ENCODE measurements around the gene VSTM5.

The VSTM5 gene

DNA sequence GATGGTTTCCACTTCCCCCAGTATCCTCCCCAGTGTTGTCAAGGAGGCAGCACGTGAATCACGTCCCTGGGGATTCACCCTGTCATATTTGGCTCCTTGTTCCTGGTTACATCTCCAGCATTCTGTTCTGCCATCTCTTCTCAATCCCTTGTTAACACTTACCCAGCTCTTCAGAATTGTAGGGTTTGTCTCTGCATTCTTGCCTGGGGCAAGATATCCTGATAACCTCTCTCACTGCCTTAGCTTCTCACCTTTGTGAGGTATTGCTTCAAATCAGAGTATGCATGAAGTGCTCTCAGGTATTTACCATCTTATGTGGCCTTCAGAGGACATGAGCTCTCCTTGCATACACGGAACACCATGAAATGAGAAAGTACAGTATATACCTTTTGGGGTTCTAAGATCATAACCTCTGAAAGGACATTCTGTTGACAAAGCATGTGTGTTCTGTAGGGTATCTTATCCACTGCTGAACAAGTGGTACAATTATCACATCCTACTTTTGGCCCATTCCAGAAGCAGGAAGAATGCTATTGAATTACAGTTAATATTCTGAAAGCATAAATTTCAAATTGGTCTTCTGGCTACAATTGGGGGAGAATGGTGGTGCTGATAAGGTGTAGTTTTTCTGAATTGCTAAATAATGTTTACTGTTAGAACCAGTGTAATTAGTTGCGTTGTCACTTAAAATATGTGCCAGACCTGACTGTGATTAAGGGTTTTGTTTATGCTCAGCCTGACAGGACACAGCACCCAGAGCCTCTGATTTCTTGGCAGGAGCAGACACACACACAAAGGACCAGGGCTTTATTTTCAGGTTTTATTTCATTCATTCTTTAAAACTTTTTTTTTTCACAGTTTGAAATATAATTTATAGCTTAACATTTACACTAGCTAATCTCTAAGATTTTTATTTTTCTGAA is 32.7 kb downstream of the VSTM5 start:
- Mint-ChIP-seq H3K4me3 (no peak overlapping the region), H3K36me3 (ENCODE audit: low read depth) (peaks cover 41% of the 10 kb centered on the region), H3K27me3 (ENCODE audit: low read depth) (no peaks in the 10 kb centered on the region), H3K9me3 (no peaks in the 10 kb centered on the region), H3K27ac (peak overlapping the region; percentile 17 to 90 (median 71)), H3K4me1 (peaks cover 11% of the 10 kb centered on the region)
- TF ChIP-seq, protein P1, sequence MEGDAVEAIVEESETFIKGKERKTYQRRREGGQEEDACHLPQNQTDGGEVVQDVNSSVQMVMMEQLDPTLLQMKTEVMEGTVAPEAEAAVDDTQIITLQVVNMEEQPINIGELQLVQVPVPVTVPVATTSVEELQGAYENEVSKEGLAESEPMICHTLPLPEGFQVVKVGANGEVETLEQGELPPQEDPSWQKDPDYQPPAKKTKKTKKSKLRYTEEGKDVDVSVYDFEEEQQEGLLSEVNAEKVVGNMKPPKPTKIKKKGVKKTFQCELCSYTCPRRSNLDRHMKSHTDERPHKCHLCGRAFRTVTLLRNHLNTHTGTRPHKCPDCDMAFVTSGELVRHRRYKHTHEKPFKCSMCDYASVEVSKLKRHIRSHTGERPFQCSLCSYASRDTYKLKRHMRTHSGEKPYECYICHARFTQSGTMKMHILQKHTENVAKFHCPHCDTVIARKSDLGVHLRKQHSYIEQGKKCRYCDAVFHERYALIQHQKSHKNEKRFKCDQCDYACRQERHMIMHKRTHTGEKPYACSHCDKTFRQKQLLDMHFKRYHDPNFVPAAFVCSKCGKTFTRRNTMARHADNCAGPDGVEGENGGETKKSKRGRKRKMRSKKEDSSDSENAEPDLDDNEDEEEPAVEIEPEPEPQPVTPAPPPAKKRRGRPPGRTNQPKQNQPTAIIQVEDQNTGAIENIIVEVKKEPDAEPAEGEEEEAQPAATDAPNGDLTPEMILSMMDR (IDR thresholded peaks at IDR 0.05; ENCODE audit: unreplicated experiment in 3 of 3): no peak

- TF ChIP-seq, protein P1 (IDR thresholded peaks at IDR 0.05; ENCODE audit: unreplicated experiment in 3 of 3): no peak
- Mint-ChIP-seq H3K4me3 (no peak overlapping the region), H3K36me3 (ENCODE audit: low read depth) (peaks cover 64% of the 10 kb centered on the region), H3K4me1 (peaks cover 11% of the 10 kb centered on the region), H3K9me3 (no peaks in the 10 kb centered on the region), H3K27me3 (ENCODE audit: low read depth) (no peaks in the 10 kb centered on the region), H3K27ac (peak overlapping the region in 1 of 3 experiments; percentile 13)
These were observed 35.3 kb downstream of the VSTM5 start for GRCh38 chr11:93814966-93815633.

DNA sequence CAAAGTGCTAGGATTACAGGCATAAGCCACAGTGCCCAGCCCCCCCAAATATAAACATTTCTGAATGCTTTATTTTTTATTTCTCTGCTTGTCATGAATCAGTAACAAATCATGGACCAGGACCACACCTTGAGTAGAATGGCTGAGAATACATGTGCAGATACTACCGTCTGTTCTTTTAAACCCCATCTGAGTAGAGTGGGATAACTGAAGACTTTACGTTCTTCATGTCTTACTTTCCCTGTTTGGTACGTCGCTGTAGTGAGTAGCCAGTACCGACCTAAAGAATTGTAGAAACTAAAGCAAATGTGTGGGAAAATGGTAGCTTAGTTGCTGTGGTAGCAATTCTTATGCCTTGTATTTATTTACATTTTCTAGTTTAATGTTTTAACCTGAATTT is 36.4 kb downstream of the VSTM5 start:
- Mint-ChIP-seq H3K4me3 (no peak overlapping the region), H3K27me3 (ENCODE audit: low read depth) (no peaks in the 10 kb centered on the region), H3K36me3 (ENCODE audit: low read depth) (peaks cover 71% of the 10 kb centered on the region), H3K9me3 (no peaks in the 10 kb centered on the region), H3K4me1 (peaks cover 6% of the 10 kb centered on the region), H3K27ac (no peak overlapping the region)
- TF ChIP-seq, protein P1 (IDR thresholded peaks at IDR 0.05; ENCODE audit: unreplicated experiment in 3 of 3): no peak

DNA sequence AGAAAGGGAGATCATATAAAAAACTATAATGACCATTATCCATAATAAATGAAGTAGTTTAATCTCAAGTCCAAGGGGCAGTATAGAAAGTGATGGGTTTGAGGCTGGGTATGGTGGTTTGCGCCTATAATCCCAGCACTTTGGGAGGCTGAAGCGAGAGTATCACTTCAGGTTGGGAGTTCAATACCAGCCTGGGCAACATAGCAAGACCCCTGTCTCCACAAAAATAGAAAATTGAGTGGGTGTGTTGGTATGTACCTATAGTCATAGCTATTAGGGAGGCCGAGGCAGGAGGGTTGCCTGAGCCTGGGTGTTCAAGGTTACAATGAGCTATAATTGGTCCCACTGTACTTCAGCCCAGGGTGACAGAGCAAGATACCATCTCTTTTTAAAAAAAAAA is 42.4 kb downstream of the VSTM5 start:
- H3K4me1 Mint-ChIP-seq: no peaks in the 10 kb centered on the region
- H3K27me3 Mint-ChIP-seq (ENCODE audit: low read depth): no peaks in the 10 kb centered on the region
- H3K27ac Mint-ChIP-seq: no peak overlapping the region
- TF ChIP-seq, protein P1 (IDR thresholded peaks at IDR 0.05; ENCODE audit: unreplicated experiment in 3 of 3): no peak
- H3K36me3 Mint-ChIP-seq (ENCODE audit: low read depth): peaks cover 80% of the 10 kb centered on the region
- no peaks in the 10 kb centered on the region for H3K9me3 Mint-ChIP-seq
- H3K4me3 Mint-ChIP-seq: no peak overlapping the region

GRCh38 chr11:93804879-93805278 is 45.5 kb downstream of the VSTM5 start:
- Mint-ChIP-seq H3K4me1 (no peaks in the 10 kb centered on the region), H3K4me3 (no peak overlapping the region), H3K27me3 (ENCODE audit: low read depth) (no peaks in the 10 kb centered on the region), H3K9me3 (no peaks in the 10 kb centered on the region), H3K36me3 (ENCODE audit: low read depth) (peaks cover 73% of the 10 kb centered on the region), H3K27ac (no peak overlapping the region)
- TF ChIP-seq, protein P1 (IDR thresholded peaks at IDR 0.05; ENCODE audit: unreplicated experiment in 3 of 3): no peak

Data from nephron (organoid).